Measurements from ENCODE around the gene EFHC1.
A peak's percentile ranks its signal among the peaks of the same experiment; 100 is the strongest.
"Not testable (repeated sequence)": the region's sequence is repeated elsewhere in the genome, so short reads cannot be mapped to it uniquely, and the experiment has no call there.

The EFHC1 gene, protein sequence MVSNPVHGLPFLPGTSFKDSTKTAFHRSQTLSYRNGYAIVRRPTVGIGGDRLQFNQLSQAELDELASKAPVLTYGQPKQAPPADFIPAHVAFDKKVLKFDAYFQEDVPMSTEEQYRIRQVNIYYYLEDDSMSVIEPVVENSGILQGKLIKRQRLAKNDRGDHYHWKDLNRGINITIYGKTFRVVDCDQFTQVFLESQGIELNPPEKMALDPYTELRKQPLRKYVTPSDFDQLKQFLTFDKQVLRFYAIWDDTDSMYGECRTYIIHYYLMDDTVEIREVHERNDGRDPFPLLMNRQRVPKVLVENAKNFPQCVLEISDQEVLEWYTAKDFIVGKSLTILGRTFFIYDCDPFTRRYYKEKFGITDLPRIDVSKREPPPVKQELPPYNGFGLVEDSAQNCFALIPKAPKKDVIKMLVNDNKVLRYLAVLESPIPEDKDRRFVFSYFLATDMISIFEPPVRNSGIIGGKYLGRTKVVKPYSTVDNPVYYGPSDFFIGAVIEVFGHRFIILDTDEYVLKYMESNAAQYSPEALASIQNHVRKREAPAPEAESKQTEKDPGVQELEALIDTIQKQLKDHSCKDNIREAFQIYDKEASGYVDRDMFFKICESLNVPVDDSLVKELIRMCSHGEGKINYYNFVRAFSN

GRCh38 chr6:52419809-52420667, at the start of gene EFHC1:
EFHC1 (plus strand) TSS chr6:52420342; CDS start chr6:52420411, 69 bp downstream.
- peak; percentile 96 for DNase-seq (ENCODE audit: low read depth)

DNA sequence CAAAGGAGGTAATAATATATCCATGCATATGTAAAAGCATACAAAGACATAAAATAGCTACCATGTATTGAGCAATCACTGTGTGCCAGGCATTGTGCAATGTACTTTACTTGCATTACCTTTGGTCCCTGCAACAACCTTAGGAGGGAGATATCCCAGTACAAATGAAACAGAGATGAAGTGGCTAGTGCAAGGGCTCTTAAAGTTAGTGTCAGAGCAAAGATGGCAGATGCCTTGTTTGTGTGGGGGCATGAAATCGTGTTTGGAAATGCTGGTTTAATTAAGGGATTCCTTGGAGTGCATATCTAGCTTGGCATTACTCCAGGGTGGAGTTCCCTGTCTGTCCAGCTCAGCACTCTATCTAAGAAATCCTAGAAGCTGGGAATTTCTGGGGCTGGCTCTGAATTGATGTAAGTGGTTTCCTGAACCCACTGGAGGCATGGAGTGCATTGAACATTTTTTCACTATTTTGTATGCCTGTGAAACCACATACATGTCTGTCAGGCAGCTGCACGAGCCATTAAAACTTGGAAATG, 48.4 kb upstream of the EFHC1 start:
- DNase-seq (ENCODE audit: low read depth), result no peak

DNA sequence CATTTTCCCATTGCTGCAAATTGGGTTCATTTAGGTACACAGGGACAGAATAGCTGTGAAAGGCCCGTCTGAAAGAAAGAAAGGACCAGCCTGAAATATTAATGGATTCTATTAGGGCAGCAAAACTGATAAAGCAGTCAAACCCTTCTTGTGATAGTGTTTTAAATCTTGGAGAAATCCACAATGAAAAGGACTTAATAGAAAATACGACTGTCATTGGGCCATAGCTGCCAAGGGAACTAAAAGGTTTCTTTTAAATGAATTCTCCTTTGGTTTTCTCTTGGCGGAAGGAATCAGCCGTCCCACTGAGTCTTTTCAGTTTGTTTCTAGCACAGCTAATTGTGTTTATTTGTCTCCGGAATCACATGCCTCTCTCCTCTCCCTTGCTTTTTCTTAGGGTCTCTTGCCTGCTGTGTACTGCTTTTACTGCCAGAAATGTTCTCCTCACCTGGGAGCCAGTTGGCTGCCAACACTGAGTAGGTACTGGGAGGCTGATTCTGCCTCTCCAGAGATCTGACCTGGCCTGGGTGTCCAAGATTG, 46.9 kb upstream of the EFHC1 start:
- DNase-seq (ENCODE audit: low read depth), result no peak

GRCh38 chr6:52374247-52374646, 45.9 kb upstream of the EFHC1 start:
- DNase-seq (ENCODE audit: low read depth), result no peak

GRCh38 chr6:52375780-52376556, 44.2 kb upstream of the EFHC1 start:
- no peak for DNase-seq (ENCODE audit: low read depth)

DNA sequence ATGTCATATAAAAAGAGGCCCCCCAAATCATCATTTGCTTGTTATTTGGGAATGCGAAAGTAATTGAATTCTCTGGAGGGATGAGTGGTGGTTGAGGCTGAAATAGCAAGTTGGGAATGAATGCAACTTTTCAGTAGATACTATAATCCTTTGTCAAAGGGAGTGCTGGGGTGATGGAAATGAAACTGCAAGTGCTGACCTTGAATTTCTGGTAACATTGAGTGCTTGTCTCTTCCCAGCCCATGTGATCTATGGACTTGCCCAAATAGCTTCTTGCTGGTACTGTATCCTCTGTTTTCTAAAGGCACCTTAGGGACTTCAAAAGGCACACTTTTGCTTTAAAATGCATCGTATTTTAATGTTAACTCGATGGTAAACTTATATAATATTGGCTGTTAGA, 43.4 kb upstream of the EFHC1 start:
- no peak for DNase-seq (ENCODE audit: low read depth)

DNA sequence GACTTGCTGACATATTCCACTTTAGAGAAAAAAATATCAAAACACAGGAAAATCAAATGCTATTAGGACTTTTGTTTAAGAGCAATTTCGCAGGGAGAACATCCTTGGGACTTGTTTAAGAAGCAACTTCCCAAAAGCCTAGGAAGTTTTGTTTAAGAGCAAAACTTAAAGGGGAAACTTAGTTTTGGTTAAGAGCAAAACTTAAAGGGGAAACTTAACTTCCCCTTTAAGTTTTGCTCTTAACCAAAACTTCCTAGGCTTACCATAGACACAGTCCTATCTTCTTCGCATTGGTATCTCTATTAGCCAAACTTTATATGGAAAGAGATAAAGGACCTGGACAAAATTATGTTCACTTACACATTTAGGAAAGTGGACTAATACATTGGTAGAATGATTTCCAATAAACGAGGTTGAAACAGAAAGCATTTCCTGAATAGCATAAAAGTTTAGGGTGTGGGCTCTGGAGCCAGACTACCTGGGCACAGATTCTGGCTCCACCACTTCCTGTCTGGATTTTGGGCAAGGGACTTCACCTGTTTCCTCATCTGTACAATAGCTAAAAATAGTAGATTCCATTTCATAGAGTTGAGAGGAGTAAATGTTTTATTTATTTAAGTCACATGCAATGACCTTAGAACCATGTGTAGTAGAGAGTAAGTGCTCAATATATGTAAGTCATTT, 42.5 kb upstream of the EFHC1 start:
- no peak for DNase-seq (ENCODE audit: low read depth)

DNA sequence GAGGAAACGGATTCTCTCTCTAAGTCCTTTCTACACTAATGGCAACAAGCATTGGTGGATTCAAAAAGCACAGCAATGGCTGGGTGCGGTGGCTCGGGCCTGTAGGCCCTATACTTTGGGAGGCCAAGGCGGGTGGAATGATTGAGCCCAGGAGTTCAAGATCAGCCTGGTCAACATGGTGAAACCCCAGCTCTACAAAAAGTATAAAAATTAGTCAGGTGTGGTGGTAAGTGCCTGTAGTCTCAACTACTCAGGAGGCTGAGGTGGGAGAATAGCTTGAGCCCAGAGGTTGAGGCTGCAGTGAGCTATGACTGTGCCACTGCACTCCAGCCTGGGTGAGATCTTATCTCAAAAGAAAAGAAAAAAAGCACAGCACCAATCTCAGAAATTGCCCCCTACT, 38.9 kb upstream of the EFHC1 start:
- DNase-seq (ENCODE audit: low read depth), result no peak

- DNase-seq (ENCODE audit: low read depth), result no peak
These were observed 35.9 kb upstream of the EFHC1 start for GRCh38 chr6:52384145-52384766.

GRCh38 chr6:52385074-52385473, 35.1 kb upstream of the EFHC1 start:
- no peak for DNase-seq (ENCODE audit: low read depth)

- not testable (repeated sequence) for DNase-seq (ENCODE audit: low read depth)
These were observed 32.0 kb upstream of the EFHC1 start for GRCh38 chr6:52388119-52388518.

DNA sequence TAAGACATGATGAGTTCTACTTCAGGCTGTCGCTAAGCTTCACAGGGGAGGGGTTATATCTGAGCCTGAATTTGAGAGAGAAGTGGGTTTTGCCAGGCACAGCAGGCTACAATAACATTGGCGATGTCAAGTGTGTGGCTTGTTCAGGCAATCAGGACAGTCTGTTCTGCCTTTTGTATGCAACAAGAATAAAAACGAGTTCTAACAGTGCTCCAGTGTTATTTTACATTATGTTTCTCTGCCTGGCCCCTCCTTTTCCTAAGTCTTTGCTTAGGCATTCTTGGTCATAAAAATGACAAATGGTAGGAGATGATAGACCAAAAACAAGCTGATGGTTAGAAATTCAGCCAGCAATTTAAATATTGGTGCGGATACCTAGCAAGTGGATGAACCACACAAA, 31.4 kb upstream of the EFHC1 start:
- DNase-seq (ENCODE audit: low read depth), result no peak

- DNase-seq (ENCODE audit: low read depth), result no peak
These were observed 30.9 kb upstream of the EFHC1 start for GRCh38 chr6:52389264-52389625.

GRCh38 chr6:52389626-52390360, 30.3 kb upstream of the EFHC1 start:
- no peak for DNase-seq (ENCODE audit: low read depth)

- DNase-seq (ENCODE audit: low read depth), result peak; percentile 48
These were observed 29.8 kb upstream of the EFHC1 start for GRCh38 chr6:52390361-52390727.

GRCh38 chr6:52391599-52391998, 28.5 kb upstream of the EFHC1 start:
- DNase-seq (ENCODE audit: low read depth), result no peak

- DNase-seq (ENCODE audit: low read depth), result no peak
These were observed 27.2 kb upstream of the EFHC1 start for GRCh38 chr6:52392944-52393343.

- DNase-seq (ENCODE audit: low read depth), result no peak
These were observed 26.4 kb upstream of the EFHC1 start for GRCh38 chr6:52393780-52394179.

DNA sequence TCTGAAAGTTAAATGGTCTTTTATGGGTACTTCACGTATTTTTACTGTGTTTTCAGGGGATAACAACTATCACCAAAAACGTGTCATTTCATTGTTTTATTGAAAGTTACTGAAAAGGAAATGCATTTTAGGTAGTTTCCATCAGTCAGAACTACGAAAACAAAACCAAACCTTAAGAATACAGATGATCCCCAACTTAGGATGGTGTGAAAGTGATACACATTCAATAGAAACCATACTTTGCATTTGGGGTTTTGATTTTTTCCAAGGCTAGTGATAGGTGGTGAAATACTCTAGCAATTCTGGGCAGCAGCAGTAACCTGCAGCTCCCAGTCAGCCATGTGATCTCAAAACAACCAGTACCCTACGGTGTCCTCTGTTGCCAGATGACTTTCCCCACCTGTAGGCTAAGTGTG, 25.9 kb upstream of the EFHC1 start:
- DNase-seq (ENCODE audit: low read depth), result no peak

DNA sequence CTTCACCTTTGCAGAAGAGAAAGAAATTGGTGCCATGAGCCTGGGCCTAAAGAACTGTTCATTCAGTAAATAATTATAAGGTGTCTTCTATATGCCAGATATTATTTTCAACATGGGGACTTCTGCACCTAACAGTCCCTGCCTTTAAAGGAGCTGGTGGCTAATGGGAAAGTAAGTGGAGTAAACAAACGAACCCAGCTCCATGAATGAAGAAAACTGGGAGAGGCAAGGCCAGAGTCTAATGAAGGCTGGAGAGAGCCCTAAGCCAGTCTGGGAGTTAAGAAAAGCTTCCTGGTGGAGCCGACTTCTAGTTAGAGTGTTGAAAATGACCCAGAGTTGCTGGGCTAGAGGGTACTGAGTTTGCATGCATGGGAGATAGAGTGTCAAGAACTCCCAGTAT, 24.2 kb upstream of the EFHC1 start:
- no peak for DNase-seq (ENCODE audit: low read depth)
